Omental fat pad (tissue), 4 donors: Measurements from ENCODE around the gene MAML3. TPM values are rescaled to one million over a fixed set of nuclear protein-coding genes. Genes with fewer than 3 reads are reported as not detected.

Experiments
- ATAC-seq: fragments of 150-250 bp; one replicate; pipeline ENCODE4 v1.9.1; 2016; ENCODE audit warnings: mild to moderate bottlenecking, moderate library complexity; ENCODE audit not compliant: low FRiP score
- DNase-seq: peaks from one replicate; pipeline ENCODE4 v3.0.0-alpha.2; 2019; ENCODE audit warnings: low spot score
- CTCF ChIP-seq, 3 donors: fragments of 450-650 bp; IDR thresholded peaks; one replicate each; pipeline ENCODE4 v1.5.1; 2016 to 2017; ENCODE audit warnings: antibody characterized with exemption in 3 of 3, mild to moderate bottlenecking in 3 of 3, moderate library complexity in 2 of 3
- total RNA-seq, 4 donors: library from RNA; depleted of rRNA; stranded (reverse); fragments of >200 nt; gene quantifications; one replicate each; pipeline ENCODE4 v1.1.0, GENCODE V29; 2016

MAML3 gene
- total RNA-seq, 4 donors from 2014 or later, result 4.8 to 12.8 (median 11.7) TPM

DNA sequence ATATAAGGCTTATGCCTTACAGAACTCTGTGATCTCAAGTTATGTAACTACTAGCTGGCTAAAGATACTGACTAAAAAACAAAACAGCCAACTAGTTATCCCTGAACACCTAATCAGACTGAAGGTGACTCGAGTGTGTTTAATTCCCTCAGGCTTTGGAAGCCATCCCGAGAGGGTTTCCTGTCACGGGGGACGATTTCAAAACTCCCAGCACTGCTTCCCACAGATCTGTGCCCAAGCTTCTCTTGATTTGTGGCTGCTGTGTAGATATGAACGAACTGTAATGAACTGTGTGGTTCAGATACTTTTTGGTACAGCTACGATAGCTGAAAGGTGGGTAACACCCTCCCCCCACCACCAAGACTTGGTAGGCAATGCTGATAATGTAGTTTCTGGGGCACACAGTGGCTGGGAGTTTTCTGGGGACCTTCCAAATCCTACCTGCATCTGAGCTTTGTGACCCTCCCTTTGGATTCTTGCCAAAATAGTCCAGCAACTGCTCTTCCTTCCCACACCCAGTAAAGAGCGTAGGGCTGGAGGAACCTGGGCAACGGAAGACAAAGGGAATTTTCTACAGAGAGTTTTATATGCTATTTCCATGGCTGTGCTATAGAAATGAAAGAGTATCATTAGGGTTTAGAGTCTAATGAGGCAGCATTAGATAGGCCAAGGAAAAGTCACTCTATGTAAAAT, 339.5 kb downstream of the MAML3 start:
- TF ChIP-seq CTCF (IDR thresholded peaks at IDR 0.05), result no peak
- ATAC-seq (peak; percentile 16), DNase-seq (no peak)

DNA sequence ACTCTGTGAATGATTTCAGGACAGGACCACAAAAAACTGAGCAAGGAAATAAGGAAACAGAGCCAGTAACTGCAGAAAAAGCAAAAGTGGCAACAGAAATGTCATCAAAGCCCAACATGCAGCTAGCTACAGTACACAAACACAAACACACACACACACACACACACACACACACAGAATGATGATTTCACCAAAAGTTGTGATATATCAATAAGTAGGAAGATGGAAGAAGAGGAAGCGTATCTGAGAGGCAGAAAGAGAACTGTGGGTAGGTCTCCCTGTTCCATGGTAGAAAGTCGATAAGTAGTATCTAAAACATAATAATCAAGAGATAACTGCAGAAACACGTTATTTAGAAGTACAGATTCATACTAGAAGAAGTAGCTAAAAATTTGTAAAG, 340.1 kb downstream of the MAML3 start:
- no peak for TF ChIP-seq CTCF (IDR thresholded peaks at IDR 0.05)
- DNase-seq (no peak), ATAC-seq (no peak)

DNA sequence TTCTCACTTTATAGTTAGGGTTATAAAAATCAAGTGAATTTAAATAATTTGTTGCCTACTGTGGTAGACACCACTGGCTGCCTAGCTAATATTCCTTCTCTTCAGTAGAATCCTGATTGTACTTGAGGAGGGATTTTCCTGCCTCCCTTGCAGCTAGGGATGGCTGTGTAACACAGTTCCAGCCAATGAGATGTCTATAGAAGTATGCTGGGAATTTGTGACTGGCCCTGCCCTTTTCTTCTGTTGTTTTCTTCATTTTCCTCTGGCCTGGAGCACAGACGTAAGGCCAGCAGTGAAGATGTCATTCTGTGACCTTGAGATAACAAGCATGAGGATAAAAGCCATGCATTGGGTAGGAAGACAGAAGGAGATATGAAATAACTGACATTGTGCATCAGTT, 343.3 kb downstream of the MAML3 start:
- TF ChIP-seq CTCF (IDR thresholded peaks at IDR 0.05), result no peak
- no peak for ATAC-seq
- no peak for DNase-seq

GRCh38 chr4:139809757-139810140, 344.2 kb downstream of the MAML3 start:
- no peak for ATAC-seq
- TF ChIP-seq CTCF (IDR thresholded peaks at IDR 0.05), result no peak
- DNase-seq, result no peak

DNA sequence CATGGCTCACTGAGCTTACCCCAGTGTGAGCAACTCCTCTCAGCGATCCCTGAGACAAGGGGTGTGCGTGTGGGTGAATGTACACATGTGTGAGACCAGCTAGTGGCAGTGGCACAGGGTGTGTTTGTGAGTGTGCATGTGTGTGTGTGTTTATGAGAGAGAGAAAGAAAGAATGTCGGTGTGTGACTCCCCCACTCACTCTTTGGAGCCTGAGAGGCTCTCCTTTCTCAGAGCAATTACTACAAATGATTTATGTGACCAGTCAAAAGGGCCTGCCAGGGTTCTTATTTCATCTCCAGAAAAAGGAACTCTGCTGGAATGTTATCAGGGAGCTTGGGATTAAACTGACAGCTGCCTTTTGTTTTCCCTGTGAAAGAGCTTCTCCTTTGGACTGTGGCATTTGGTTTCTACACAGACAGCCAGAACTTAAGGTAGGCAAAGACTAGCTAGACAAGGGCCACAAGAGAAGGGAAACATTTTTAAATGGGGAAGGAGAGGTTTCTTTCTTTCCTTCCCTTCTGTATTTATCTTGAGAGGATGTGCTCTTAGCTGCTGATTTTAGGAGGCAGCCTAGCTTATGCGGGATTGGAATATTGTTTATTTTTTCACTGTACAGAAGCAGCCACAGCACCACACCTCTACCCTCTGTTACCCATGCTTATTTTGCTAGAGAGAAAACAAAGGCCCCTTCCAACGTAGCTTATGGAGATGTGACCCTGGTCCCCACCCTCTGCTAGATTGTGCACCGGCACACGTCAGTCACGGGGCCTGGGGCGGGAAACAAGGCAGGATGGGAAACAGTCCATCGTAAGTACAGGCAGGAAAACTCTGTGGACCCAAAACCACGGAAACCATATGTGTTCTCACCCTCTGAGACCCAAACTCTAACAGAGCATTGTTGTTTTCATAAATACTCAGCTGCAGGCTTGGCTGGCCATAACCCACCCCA, 344.9 kb downstream of the MAML3 start:
- ATAC-seq (peak; percentile 41), DNase-seq (no peak)
- no peak for TF ChIP-seq CTCF (IDR thresholded peaks at IDR 0.05)

- DNase-seq, result no peak
- TF ChIP-seq CTCF (IDR thresholded peaks at IDR 0.05), result no peak
- no peak for ATAC-seq
Observed at GRCh38 chr4:139808381-139808807, 345.6 kb downstream of the MAML3 start.
